ENCODE results near the gene CNTNAP2. TPM values are rescaled to one million over a fixed set of nuclear protein-coding genes. Genes with fewer than 3 reads are reported as not detected.

Gene CNTNAP2
- total RNA-seq, 1 experiment from 2014 or later, result 0.03 TPM

DNA sequence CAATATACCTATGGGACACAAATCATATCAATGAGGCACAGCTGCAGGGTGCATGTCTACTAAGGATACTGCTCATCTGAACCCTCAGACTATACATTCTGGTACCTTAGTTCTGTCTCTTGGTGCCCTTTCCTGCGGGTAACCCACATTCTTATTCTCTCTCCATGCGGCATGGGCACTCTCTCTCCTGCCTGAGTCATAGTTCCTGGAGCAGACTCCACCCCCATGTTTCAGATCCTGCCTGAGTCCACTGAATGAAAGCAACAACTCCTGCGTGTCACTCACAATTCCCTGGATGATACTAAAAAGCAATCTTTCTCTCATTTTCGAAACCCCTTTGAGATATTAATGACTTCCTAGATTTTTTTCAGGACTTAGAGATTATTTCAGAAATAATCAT lies 1820.8 kb downstream of the CNTNAP2 start:
- BruUV-seq (replicated peaks), result no TSS peak
- H3K27me3 ChIP-seq (ENCODE audit: control insufficient read depth, insufficient read depth, low read length), result no peaks in the 10 kb centered on the region
- no peaks in the 10 kb centered on the region for H3K36me3 ChIP-seq (ENCODE audit: control insufficient read depth, insufficient read depth, low read length)
- in situ Hi-C loops (cut with HindIII; ENCODE audit: low pct_unique_long_range_greater_than_20kb, low sequenced_read_pairs) (no loop called here), intact Hi-C loops (cut with micrococcal nuclease; ENCODE audit: unreplicated experiment) (no loop called here)
- no peak overlapping the region for H3K27ac ChIP-seq (ENCODE audit: low read length)
- TF ChIP-seq, protein P1, sequence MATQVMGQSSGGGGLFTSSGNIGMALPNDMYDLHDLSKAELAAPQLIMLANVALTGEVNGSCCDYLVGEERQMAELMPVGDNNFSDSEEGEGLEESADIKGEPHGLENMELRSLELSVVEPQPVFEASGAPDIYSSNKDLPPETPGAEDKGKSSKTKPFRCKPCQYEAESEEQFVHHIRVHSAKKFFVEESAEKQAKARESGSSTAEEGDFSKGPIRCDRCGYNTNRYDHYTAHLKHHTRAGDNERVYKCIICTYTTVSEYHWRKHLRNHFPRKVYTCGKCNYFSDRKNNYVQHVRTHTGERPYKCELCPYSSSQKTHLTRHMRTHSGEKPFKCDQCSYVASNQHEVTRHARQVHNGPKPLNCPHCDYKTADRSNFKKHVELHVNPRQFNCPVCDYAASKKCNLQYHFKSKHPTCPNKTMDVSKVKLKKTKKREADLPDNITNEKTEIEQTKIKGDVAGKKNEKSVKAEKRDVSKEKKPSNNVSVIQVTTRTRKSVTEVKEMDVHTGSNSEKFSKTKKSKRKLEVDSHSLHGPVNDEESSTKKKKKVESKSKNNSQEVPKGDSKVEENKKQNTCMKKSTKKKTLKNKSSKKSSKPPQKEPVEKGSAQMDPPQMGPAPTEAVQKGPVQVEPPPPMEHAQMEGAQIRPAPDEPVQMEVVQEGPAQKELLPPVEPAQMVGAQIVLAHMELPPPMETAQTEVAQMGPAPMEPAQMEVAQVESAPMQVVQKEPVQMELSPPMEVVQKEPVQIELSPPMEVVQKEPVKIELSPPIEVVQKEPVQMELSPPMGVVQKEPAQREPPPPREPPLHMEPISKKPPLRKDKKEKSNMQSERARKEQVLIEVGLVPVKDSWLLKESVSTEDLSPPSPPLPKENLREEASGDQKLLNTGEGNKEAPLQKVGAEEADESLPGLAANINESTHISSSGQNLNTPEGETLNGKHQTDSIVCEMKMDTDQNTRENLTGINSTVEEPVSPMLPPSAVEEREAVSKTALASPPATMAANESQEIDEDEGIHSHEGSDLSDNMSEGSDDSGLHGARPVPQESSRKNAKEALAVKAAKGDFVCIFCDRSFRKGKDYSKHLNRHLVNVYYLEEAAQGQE (IDR thresholded peaks at IDR 0.05; ENCODE audit: insufficient read depth in 1 of 2, low read depth in 2 of 2, low read length in 1 of 2), result no peak
- TF ChIP-seq TCF7L2 (IDR thresholded peaks at IDR 0.05; ENCODE audit: low read depth, low read length), result no peak
- TF ChIP-seq, protein P2, sequence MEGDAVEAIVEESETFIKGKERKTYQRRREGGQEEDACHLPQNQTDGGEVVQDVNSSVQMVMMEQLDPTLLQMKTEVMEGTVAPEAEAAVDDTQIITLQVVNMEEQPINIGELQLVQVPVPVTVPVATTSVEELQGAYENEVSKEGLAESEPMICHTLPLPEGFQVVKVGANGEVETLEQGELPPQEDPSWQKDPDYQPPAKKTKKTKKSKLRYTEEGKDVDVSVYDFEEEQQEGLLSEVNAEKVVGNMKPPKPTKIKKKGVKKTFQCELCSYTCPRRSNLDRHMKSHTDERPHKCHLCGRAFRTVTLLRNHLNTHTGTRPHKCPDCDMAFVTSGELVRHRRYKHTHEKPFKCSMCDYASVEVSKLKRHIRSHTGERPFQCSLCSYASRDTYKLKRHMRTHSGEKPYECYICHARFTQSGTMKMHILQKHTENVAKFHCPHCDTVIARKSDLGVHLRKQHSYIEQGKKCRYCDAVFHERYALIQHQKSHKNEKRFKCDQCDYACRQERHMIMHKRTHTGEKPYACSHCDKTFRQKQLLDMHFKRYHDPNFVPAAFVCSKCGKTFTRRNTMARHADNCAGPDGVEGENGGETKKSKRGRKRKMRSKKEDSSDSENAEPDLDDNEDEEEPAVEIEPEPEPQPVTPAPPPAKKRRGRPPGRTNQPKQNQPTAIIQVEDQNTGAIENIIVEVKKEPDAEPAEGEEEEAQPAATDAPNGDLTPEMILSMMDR (IDR thresholded peaks at IDR 0.05), result no peak
- no peak for TF ChIP-seq POLR2AphosphoS5 (IDR thresholded peaks at IDR 0.05; ENCODE audit: low read depth, low read length)
- no peak for TF ChIP-seq SIN3A (IDR thresholded peaks at IDR 0.05; ENCODE audit: borderline replicate concordance, insufficient read depth, low read depth, low read length)
- no peak overlapping the region for H3K4me3 ChIP-seq (ENCODE audit: low read depth in 2 of 2, low read length in 2 of 2)
- ATAC-seq, result no peak
- ChIA-PET POLR2A (no interaction called here), CTCF (no interaction called here)
- H3K4me1 ChIP-seq (ENCODE audit: control insufficient read depth, insufficient read depth, low read length), result no peaks in the 10 kb centered on the region
- no peak for DNase-seq (ENCODE audit: low read depth, low spot score)
- no peaks in the 10 kb centered on the region for H3K9me3 ChIP-seq (ENCODE audit: control insufficient read depth, insufficient read depth, low read depth, low read length)

DNA sequence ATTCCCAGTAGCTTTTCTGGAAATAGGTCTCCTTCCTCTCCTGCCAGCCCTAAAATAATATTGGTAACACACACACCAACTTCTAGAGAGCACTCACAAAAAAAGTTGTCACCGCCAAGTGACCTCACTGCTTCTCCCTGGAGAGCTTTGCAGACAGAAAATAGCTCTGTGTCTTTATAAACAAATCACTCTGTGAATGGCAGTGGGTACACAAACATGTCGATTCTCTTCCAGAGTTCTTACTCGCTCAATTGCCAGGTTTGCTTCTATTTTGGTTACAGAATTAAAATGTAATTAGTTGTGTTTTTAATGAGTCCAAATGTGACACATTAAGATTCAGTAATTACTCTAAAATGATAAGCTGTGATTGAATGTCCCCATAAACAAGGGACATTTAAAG lies 1824.8 kb downstream of the CNTNAP2 start:
- no peaks in the 10 kb centered on the region for H3K4me1 ChIP-seq (ENCODE audit: control insufficient read depth, insufficient read depth, low read length)
- no peaks in the 10 kb centered on the region for H3K9me3 ChIP-seq (ENCODE audit: control insufficient read depth, insufficient read depth, low read depth, low read length)
- TF ChIP-seq POLR2AphosphoS5 (IDR thresholded peaks at IDR 0.05; ENCODE audit: low read depth, low read length), result no peak
- TF ChIP-seq, protein P2 (IDR thresholded peaks at IDR 0.05), result no peak
- TF ChIP-seq, protein P1 (IDR thresholded peaks at IDR 0.05; ENCODE audit: insufficient read depth in 1 of 2, low read depth in 2 of 2, low read length in 1 of 2), result no peak
- H3K4me3 ChIP-seq (ENCODE audit: low read depth in 2 of 2, low read length in 2 of 2), result no peak overlapping the region
- POLR2A ChIA-PET, result no interaction called here
- in situ Hi-C loops (cut with HindIII; ENCODE audit: low pct_unique_long_range_greater_than_20kb, low sequenced_read_pairs) (no loop called here), intact Hi-C loops (cut with micrococcal nuclease; ENCODE audit: unreplicated experiment) (no loop called here)
- DNase-seq (ENCODE audit: low read depth, low spot score) (no peak), ATAC-seq (no peak)
- CTCF ChIA-PET, result no interaction called here
- no peak overlapping the region for H3K27ac ChIP-seq (ENCODE audit: low read length)
- H3K36me3 ChIP-seq (ENCODE audit: control insufficient read depth, insufficient read depth, low read length), result no peaks in the 10 kb centered on the region
- no TSS peak for BruUV-seq (replicated peaks)
- H3K27me3 ChIP-seq (ENCODE audit: control insufficient read depth, insufficient read depth, low read length), result no peaks in the 10 kb centered on the region
